GM23338 (cell line): ENCODE results near the gene ADCYAP1R1. TPM values are rescaled to one million over a fixed set of nuclear protein-coding genes. Genes with fewer than 3 reads are reported as not detected.

ENCODE experiments used
- ATAC-seq: fragments of 200-7000 bp; cut with Tn5 transposase; 3 replicates; pipeline ENCODE4 v1.9.1; 2020
- DNase-seq: peaks from one replicate; pipeline ENCODE4 v3.0.0-alpha.2; 2015; ENCODE audit warnings: low spot score
- H2AFZ ChIP-seq: fragments of 200-600 bp; sonication (generic); 2 replicates; pipeline ENCODE4 v1.8.0; 2016; ENCODE audit warnings: antibody characterized with exemption, mild to moderate bottlenecking, moderate library complexity
- H3F3A ChIP-seq: fragments of 200-600 bp; sonication (generic); replicated peaks from 2 replicates; pipeline ENCODE4 v1.8.0; 2017; ENCODE audit warnings: antibody characterized with exemption, mixed run types, low read depth
- H3K27ac ChIP-seq: fragments of 200-600 bp; sonication (generic); 2 replicates; pipeline ENCODE4 v1.6.1; 2016; ENCODE audit warnings: low read depth
- H3K27me3 ChIP-seq: fragments of 200-600 bp; sonication (generic); 2 replicates; pipeline ENCODE4 v1.8.0; 2016; ENCODE audit warnings: mild to moderate bottlenecking, mixed run types, moderate library complexity; ENCODE audit not compliant: insufficient read depth
- H3K36me3 ChIP-seq: fragments of 200-600 bp; sonication (generic); 2 replicates; pipeline ENCODE4 v1.8.0; 2016; ENCODE audit warnings: mild to moderate bottlenecking; ENCODE audit not compliant: insufficient read depth
- H3K4me1 ChIP-seq: fragments of 200-600 bp; sonication (generic); 2 replicates; pipeline ENCODE4 v1.8.0; 2016; ENCODE audit warnings: mild to moderate bottlenecking, moderate library complexity; ENCODE audit not compliant: insufficient read depth
- H3K4me2 ChIP-seq: fragments of 200-600 bp; sonication (generic); 2 replicates; pipeline ENCODE4 v1.7.1; 2017; ENCODE audit warnings: mixed run types
- H3K4me3 ChIP-seq: fragments of 200-600 bp; sonication (generic); 2 replicates; pipeline ENCODE4 v1.6.1; 2016; ENCODE audit warnings: mixed run types
- H3K79me2 ChIP-seq: fragments of 200-600 bp; sonication (generic); replicated peaks from 2 replicates; pipeline ENCODE4 v1.8.0; 2017; ENCODE audit warnings: mild to moderate bottlenecking; ENCODE audit not compliant: insufficient read depth
- H3K9me2 ChIP-seq: fragments of 200-600 bp; sonication (generic); 2 replicates; pipeline ENCODE4 v1.8.0; 2017; ENCODE audit not compliant: insufficient read depth
- H4K20me1 ChIP-seq: fragments of 200-600 bp; sonication (generic); replicated peaks from 2 replicates; pipeline ENCODE4 v1.8.0; 2017; ENCODE audit warnings: mild to moderate bottlenecking; ENCODE audit not compliant: insufficient read depth
- H3K27ac Mint-ChIP-seq: 2 replicates; pipeline ENCODE4 v1.8.0; 2020; ENCODE audit warnings: inconsistent platforms, mild to moderate bottlenecking, moderate library complexity, mixed read lengths
- H3K27me3 Mint-ChIP-seq: 3 replicates; pipeline ENCODE4 v1.8.0; 2022; ENCODE audit warnings: low read depth, mild to moderate bottlenecking, moderate library complexity, mixed read lengths, inconsistent platforms; ENCODE audit not compliant: insufficient read depth, poor library complexity
- H3K36me3 Mint-ChIP-seq: 3 replicates; pipeline ENCODE4 v1.8.0; 2021; ENCODE audit warnings: low read depth, mild to moderate bottlenecking, inconsistent platforms, moderate library complexity, mixed read lengths
- H3K4me1 Mint-ChIP-seq: 3 replicates; pipeline ENCODE4 v1.8.0; 2020; ENCODE audit warnings: mild to moderate bottlenecking, inconsistent platforms, mixed read lengths
- H3K4me3 Mint-ChIP-seq: 3 replicates; pipeline ENCODE4 v1.8.0; 2021; ENCODE audit warnings: moderate library complexity, mild to moderate bottlenecking, inconsistent platforms, mixed read lengths
- H3K9me3 Mint-ChIP-seq: 3 replicates; pipeline ENCODE4 v1.8.0; 2020; ENCODE audit warnings: moderate library complexity, mild to moderate bottlenecking, inconsistent platforms, mixed read lengths
- CREB1 ChIP-seq: fragments of 250-450 bp; sonication (Bioruptor Pico); IDR thresholded peaks from 2 replicates; pipeline ENCODE4 v1.5.0; 2020; ENCODE audit warnings: low read depth, mild to moderate bottlenecking, moderate library complexity
- CTCF ChIP-seq, 2 experiments: fragments of 200-600 bp in 1 of 2; sonication (generic) in 1 of 2; conservative IDR thresholded peaks; 2 replicates each; pipeline versions ENCODE4 v1.5.1 to v1.6.1; 2016 to 2017; ENCODE audit warnings: antibody characterized with exemption in 2 of 2, low read depth in 2 of 2, mild to moderate bottlenecking in 2 of 2, moderate library complexity in 1 of 2
- ETS1 ChIP-seq: IDR thresholded peaks from 2 replicates; pipeline ENCODE4 v1.6.1; 2016; ENCODE audit warnings: antibody characterized with exemption
- EZH2 ChIP-seq: fragments of 200-600 bp; sonication (generic); IDR thresholded peaks from one replicate; pipeline ENCODE4 v1.8.0; 2017; ENCODE audit warnings: antibody characterized with exemption, mild to moderate bottlenecking, low read depth; ENCODE audit not compliant: unreplicated experiment
- EZH2phosphoT487 ChIP-seq: fragments of 200-600 bp; sonication (generic); IDR thresholded peaks from one replicate; pipeline ENCODE4 v1.8.1; 2018; ENCODE audit warnings: antibody characterized with exemption; ENCODE audit not compliant: unreplicated experiment
- JUNB ChIP-seq: IDR thresholded peaks from one replicate; pipeline ENCODE4 v1.6.1; 2016; ENCODE audit warnings: antibody characterized with exemption; ENCODE audit not compliant: unreplicated experiment
- NANOG ChIP-seq: IDR thresholded peaks from 2 replicates; pipeline ENCODE4 v1.6.1; 2016; ENCODE audit warnings: antibody characterized with exemption, borderline replicate concordance
- POLR2AphosphoS5 ChIP-seq: IDR thresholded peaks from 2 replicates; pipeline ENCODE4 v1.6.1; 2016; ENCODE audit warnings: antibody characterized with exemption, low read depth
- REST ChIP-seq: IDR thresholded peaks from one replicate; pipeline ENCODE4 v1.6.1; 2018; ENCODE audit warnings: antibody characterized with exemption; ENCODE audit not compliant: unreplicated experiment
- STAT1 ChIP-seq: IDR thresholded peaks from one replicate; pipeline ENCODE4 v1.6.1; 2016; ENCODE audit warnings: antibody characterized with exemption; ENCODE audit not compliant: unreplicated experiment
- ZNF114 ChIP-seq: fragments of 250-450 bp; sonication (Bioruptor Pico); IDR thresholded peaks from 2 replicates; pipeline ENCODE4 v1.5.0; 2020; ENCODE audit warnings: mild to moderate bottlenecking, moderate library complexity
- ZNF331 ChIP-seq: fragments of 250-450 bp; sonication (Bioruptor Pico); IDR thresholded peaks from 2 replicates; pipeline ENCODE4 v1.5.0; 2020; ENCODE audit warnings: low read depth, mild to moderate bottlenecking, moderate library complexity
- ZNF462 ChIP-seq: fragments of 250-450 bp; sonication (Bioruptor Pico); IDR thresholded peaks from 2 replicates; pipeline ENCODE4 v1.5.0; 2020; ENCODE audit warnings: mild to moderate bottlenecking, moderate library complexity
- polyA plus RNA-seq: library from polyadenylated mRNA; unstranded; fragments of >200 nt; fragmentation: Nextera tagmentation; extraction: Ambion mirVana; gene quantifications from 2 replicates; pipeline ENCODE4 v1.2.1, GENCODE V29; 2016
- total RNA-seq: library from RNA; depleted of rRNA; stranded (reverse); fragments of >200 nt; shearing (Covaris generic); gene quantifications from 2 replicates; pipeline ENCODE4 v1.2.3, GENCODE V29; 2014

ADCYAP1R1 gene
- total and polyA plus RNA-seq, 2 experiments from 2014 or later: 1.8 to 10.6 TPM

GRCh38 chr7:31145339-31145738 is 93.2 kb downstream of the ADCYAP1R1 start (continued):
- TF ChIP-seq ZNF462 (CRISPR knock-in tag) (no peak), EZH2 (no peak), ZNF114 (no peak), ZNF331 (no peak), STAT1 (no peak), EZH2phosphoT487 (no peak), CREB1 (no peak)

- Histone ChIP-seq H3K4me3 (no peak overlapping the region), H4K20me1 (no peaks in the 10 kb centered on the region), H3K36me3 (no peaks in the 10 kb centered on the region), H3K27me3 (no peaks in the 10 kb centered on the region), H3K4me2 (no peak overlapping the region), H3K4me1 (no peaks in the 10 kb centered on the region), H3F3A (no peaks in the 10 kb centered on the region), H3K79me2 (no peaks in the 10 kb centered on the region), H3K27ac (no peak overlapping the region), H2AFZ (no peak overlapping the region), H3K9me2 (no peaks in the 10 kb centered on the region)
- DNase-seq (no peak), ATAC-seq (no peak)
- no peaks in the 10 kb centered on the region for H3K36me3 Mint-ChIP-seq
- no peak overlapping the region for H3K27ac Mint-ChIP-seq
- H3K4me3 Mint-ChIP-seq: no peak overlapping the region
- H3K27me3 Mint-ChIP-seq: no peaks in the 10 kb centered on the region
- H3K9me3 Mint-ChIP-seq: no peaks in the 10 kb centered on the region
- peaks cover 3% of the 10 kb centered on the region; the same call in 1 of the 3 replicates for H3K4me1 Mint-ChIP-seq
- TF ChIP-seq EZH2phosphoT487 (no peak), CTCF (conservative IDR thresholded peaks at IDR 0.05; ENCODE audit: low read depth in 2 of 2) (no peak), ZNF114 (no peak), NANOG (no peak), ETS1 (no peak), POLR2AphosphoS5 (no peak), JUNB (no peak), STAT1 (no peak), CREB1 (no peak), EZH2 (no peak), REST (no peak), ZNF331 (no peak)
Observed at GRCh38 chr7:31146030-31146429, 93.9 kb downstream of the ADCYAP1R1 start.
